Activated CD8-positive, alpha-beta T cell treated with anti-CD3 and anti-CD28 coated beads for 36 hours (primary cell): ENCODE measurements around the gene INPP5J. TPM values are rescaled to one million over a fixed set of nuclear protein-coding genes. Genes with fewer than 3 reads are reported as not detected.

Experiments
- ATAC-seq: fragments of 200-7000 bp; cut with Tn5 transposase; one replicate; pipeline ENCODE4 v1.10.0; 2021; ENCODE audit warnings: mild to moderate bottlenecking, moderate library complexity
- CTCF ChIA-PET: fragments of 350-600 bp; sonication (Branson Sonifier 250); formaldehyde crosslinking; loops from one replicate; lab custom pipeline; 2021; ENCODE audit warnings: antibody characterized with exemption; lab: Charles Lee
- POLR2A ChIA-PET: fragments of 350-600 bp; sonication (Branson Sonifier 250); formaldehyde crosslinking; loops from one replicate; lab custom pipeline; 2021; ENCODE audit warnings: antibody characterized with exemption; lab: Charles Lee
- DNase-seq: peaks from one replicate; pipeline ENCODE4 v3.0.0-alpha.2; 2020
- H3K27ac Mint-ChIP-seq: one replicate; pipeline ENCODE4 v1.8.0; 2021; ENCODE audit warnings: mild to moderate bottlenecking, mixed read lengths
- H3K27me3 Mint-ChIP-seq: one replicate; pipeline ENCODE4 v1.8.0; 2021; ENCODE audit warnings: mixed read lengths
- H3K36me3 Mint-ChIP-seq: one replicate; pipeline ENCODE4 v1.8.0; 2021; ENCODE audit warnings: low read depth, mixed read lengths
- H3K4me1 Mint-ChIP-seq: one replicate; pipeline ENCODE4 v1.8.0; 2021; ENCODE audit warnings: low read depth, mixed read lengths
- H3K4me3 Mint-ChIP-seq: one replicate; pipeline ENCODE4 v1.8.0; 2021; ENCODE audit warnings: mild to moderate bottlenecking, moderate library complexity, mixed read lengths
- H3K9me3 Mint-ChIP-seq: one replicate; pipeline ENCODE4 v1.8.0; 2021; ENCODE audit warnings: mixed read lengths
- CTCF ChIP-seq: fragments of 200-600 bp; IDR thresholded peaks from one replicate; pipeline ENCODE4 v1.8.0; 2022; ENCODE audit warnings: antibody characterized with exemption, mild to moderate bottlenecking
- intact Hi-C: fragments of 100-400 bp; cut with micrococcal nuclease; formaldehyde crosslinking; loops from one replicate; pipeline ENCODE4 v1.10.0; 2022
- total RNA-seq, 2 experiments: library from RNA; stranded (reverse); gene quantifications; one replicate each; pipeline ENCODE4 v1.2.3, GENCODE V29; 2021

INPP5J gene
- total RNA-seq, 2 experiments from 2014 or later = 0.09 to 0.29 TPM

- DNase-seq = no peak
- H3K27ac Mint-ChIP-seq = peak overlapping the region; percentile 10
- ChIA-PET POLR2A (no interaction called here), CTCF (no interaction called here)
- intact Hi-C loops = no loop called here
- H3K9me3 Mint-ChIP-seq = no peaks in the 10 kb centered on the region
- TF ChIP-seq CTCF = no peak
- no peaks in the 10 kb centered on the region for H3K36me3 Mint-ChIP-seq
- no peaks in the 10 kb centered on the region for H3K27me3 Mint-ChIP-seq
- no peaks in the 10 kb centered on the region for H3K4me1 Mint-ChIP-seq
- no peak for ATAC-seq
- no peak overlapping the region for H3K4me3 Mint-ChIP-seq
Observed at GRCh38 chr22:31122196-31122531, 602 bp upstream of the INPP5J start.

GRCh38 chr22:31123292-31123602 is 481 bp downstream of the INPP5J start:
- H3K27me3 Mint-ChIP-seq = peaks cover 1% of the 10 kb centered on the region
- H3K36me3 Mint-ChIP-seq = no peaks in the 10 kb centered on the region
- TF ChIP-seq CTCF = no peak
- no peaks in the 10 kb centered on the region for H3K9me3 Mint-ChIP-seq
- ATAC-seq (no peak), DNase-seq (no peak)
- no peak overlapping the region for H3K4me3 Mint-ChIP-seq
- intact Hi-C loops = no loop called here
- no peaks in the 10 kb centered on the region for H3K4me1 Mint-ChIP-seq
- H3K27ac Mint-ChIP-seq = no peak overlapping the region
- ChIA-PET POLR2A (no interaction called here), CTCF (no interaction called here)

GRCh38 chr22:31124290-31124689 is 1.5 kb downstream of the INPP5J start:
- intact Hi-C loops = no loop called here
- no peaks in the 10 kb centered on the region for H3K36me3 Mint-ChIP-seq
- H3K9me3 Mint-ChIP-seq = no peaks in the 10 kb centered on the region
- H3K27me3 Mint-ChIP-seq = peaks cover 1% of the 10 kb centered on the region
- no peak for TF ChIP-seq CTCF
- ChIA-PET CTCF (no interaction called here), POLR2A (no interaction called here)
- H3K4me3 Mint-ChIP-seq = no peak overlapping the region
- no peak for ATAC-seq
- H3K4me1 Mint-ChIP-seq = no peaks in the 10 kb centered on the region
- no peak overlapping the region for H3K27ac Mint-ChIP-seq
- no peak for DNase-seq

- no peaks in the 10 kb centered on the region for H3K4me1 Mint-ChIP-seq
- ATAC-seq (no peak), DNase-seq (no peak)
- H3K9me3 Mint-ChIP-seq = no peaks in the 10 kb centered on the region
- no peaks in the 10 kb centered on the region for H3K36me3 Mint-ChIP-seq
- intact Hi-C loops = no loop called here
- ChIA-PET CTCF (no interaction called here), POLR2A (no interaction called here)
- no peak overlapping the region for H3K27ac Mint-ChIP-seq
- no peak for TF ChIP-seq CTCF
- H3K27me3 Mint-ChIP-seq = peaks cover 1% of the 10 kb centered on the region
- no peak overlapping the region for H3K4me3 Mint-ChIP-seq
Observed at GRCh38 chr22:31124811-31125465, 2.2 kb downstream of the INPP5J start.

GRCh38 chr22:31125521-31126117 is 2.9 kb downstream of the INPP5J start:
- Mint-ChIP-seq H3K4me3 (no peak overlapping the region), H3K27ac (no peak overlapping the region), H3K27me3 (peaks cover 1% of the 10 kb centered on the region), H3K9me3 (no peaks in the 10 kb centered on the region), H3K36me3 (no peaks in the 10 kb centered on the region), H3K4me1 (no peaks in the 10 kb centered on the region)
- DNase-seq (no peak), ATAC-seq (no peak)
- POLR2A ChIA-PET = no interaction called here
- TF ChIP-seq CTCF = no peak
- intact Hi-C loops = no loop called here
- CTCF ChIA-PET = no interaction called here
